GM12878 (cell line): ENCODE data around the gene TNFSF4. TPM values are rescaled to one million over a fixed set of nuclear protein-coding genes. Genes with fewer than 3 reads are reported as not detected.
"Not testable (repeated sequence)": the region's sequence is repeated elsewhere in the genome, so short reads cannot be mapped to it uniquely, and the experiment has no call there.

Source experiments
- ATAC-seq: fragments of 200-7000 bp; cut with Tn5 transposase; 3 replicates; pipeline ENCODE4 v1.9.1; 2020; ENCODE audit warnings: mild to moderate bottlenecking, moderate library complexity
- BruUV-seq: library from RNA; stranded (reverse); fragments of 400-500 nt; replicated peaks from 2 replicates; lab custom pipeline; 2021; lab: Mats Ljungman, UMichigan
- CTCF ChIA-PET: fragments of 300-600 bp; sonication (Branson Sonifier 250); formaldehyde crosslinking; extraction: SDS; loops from one replicate; lab custom pipeline; 2021; ENCODE audit warnings: inconsistent platforms; lab: Yijun Ruan, JAX
- POLR2A ChIA-PET: fragments of 350-600 bp; formaldehyde crosslinking; extraction: SDS; loops from one replicate; lab custom pipeline; 2021; ENCODE audit warnings: inconsistent platforms; lab: Charles Lee
- RAD21 ChIA-PET: fragments of 300-600 bp; sonication (Branson Sonifier 250); formaldehyde crosslinking; loops from one replicate; lab custom pipeline; 2023; ENCODE audit warnings: antibody characterized with exemption; ENCODE audit not compliant: unreplicated experiment; lab: Charles Lee
- SMC1A ChIA-PET: fragments of 300-600 bp; sonication (Branson Sonifier 250); formaldehyde crosslinking; loops from one replicate; lab custom pipeline; 2023; ENCODE audit not compliant: unreplicated experiment, uncharacterized antibody; lab: Charles Lee
- DNase-seq: peaks from one replicate; pipeline ENCODE4 v3.0.0-alpha.2; 2011; ENCODE audit warnings: low read depth, low spot score
- FAIRE-seq: peaks from 3 replicates; lab custom pipeline; 2011; peaks lifted over from hg19 to GRCh38; lab: Jason Lieb, UNC
- H2AFZ ChIP-seq: 2 replicates; pipeline ENCODE4 v1.6.0; 2011; ENCODE audit warnings: low read depth, low read length, control low read depth; ENCODE audit not compliant: control insufficient read depth
- H3K27ac ChIP-seq: 2 replicates; pipeline ENCODE4 v1.5.1; 2011; ENCODE audit warnings: control low read depth; ENCODE audit not compliant: control insufficient read depth, insufficient read depth
- H3K27me3 ChIP-seq, 2 experiments: replicated peaks in 1 of 2; 2 replicates each; pipeline versions ENCODE4 v1.6.0 to v1.6.1; 2011; ENCODE audit warnings: low read length in 1 of 2; ENCODE audit not compliant: control insufficient read depth in 2 of 2, insufficient read depth in 2 of 2
- H3K36me3 ChIP-seq, 2 experiments: 2 replicates each; pipeline ENCODE4 v1.5.1; 2011; ENCODE audit warnings: low read length in 1 of 2; ENCODE audit not compliant: control insufficient read depth in 2 of 2, insufficient read depth in 2 of 2
- H3K4me1 ChIP-seq: 2 replicates; pipeline ENCODE4 v1.6.1; 2011; ENCODE audit warnings: mild to moderate bottlenecking, low read length, moderate library complexity, mixed read lengths; ENCODE audit not compliant: control insufficient read depth, insufficient read depth
- H3K4me2 ChIP-seq: 2 replicates; pipeline ENCODE4 v1.6.0; 2011; ENCODE audit warnings: control low read depth; ENCODE audit not compliant: control insufficient read depth, insufficient read depth
- H3K4me3 ChIP-seq: fragments of 200-600 bp; sonication (generic); 2 replicates; pipeline ENCODE4 v1.5.1; 2016
- H3K79me2 ChIP-seq: 2 replicates; pipeline ENCODE4 v1.6.0; 2011; ENCODE audit warnings: low read length; ENCODE audit not compliant: control insufficient read depth, insufficient read depth
- H3K9ac ChIP-seq: 2 replicates; pipeline ENCODE4 v1.8.0; 2011; ENCODE audit warnings: low read length, control low read depth, mixed read lengths; ENCODE audit not compliant: control insufficient read depth, insufficient read depth
- H3K9me3 ChIP-seq: replicated peaks from 3 replicates; pipeline ENCODE4 v1.5.1; 2011; ENCODE audit warnings: mild to moderate bottlenecking, low read length; ENCODE audit not compliant: control insufficient read depth, insufficient read depth
- H4K20me1 ChIP-seq: 2 replicates; pipeline ENCODE4 v1.6.0; 2011; ENCODE audit not compliant: control insufficient read depth, insufficient read depth
- WGBS: methylation state at CpG from one replicate; pipeline ENCODE4 v1.1.6; 2016; ENCODE audit warnings: low lambda C conversion rate; ENCODE audit not compliant: insufficient replicate concordance, insufficient coverage; ENCODE audit errors: missing lambda C conversion rate; 5-methylcytosine and 5-hydroxymethylcytosine counted together
- in situ Hi-C: fragments of 300-500 bp; cut with MboI; formaldehyde crosslinking; loops from 9 replicates; pipeline ENCODE4 v1.14.3; 2018; ENCODE audit warnings: mixed read lengths
- intact Hi-C: fragments of 100-400 bp; cut with micrococcal nuclease; formaldehyde crosslinking; loops from one replicate; pipeline ENCODE4 v1.14.2; 2022; ENCODE audit not compliant: unreplicated experiment
- polyA plus RNA-seq, 11 experiments: library from polyadenylated mRNA; depleted of rRNA in 4 of 11; unstranded in 6 of 11; stranded (reverse) in 5 of 11; fragments of >200 nt; fragmentation: Nextera tagmentation in 4 of 11; fragmentation: Illumina TruSeq in 1 of 11; extraction: Ambion mirVana in 4 of 11; extraction: Trizol in 1 of 11; gene quantifications; 1 replicate in 1 of 11; 2 replicates in 10 of 11; pipeline versions ENCODE4 v1.2.1 to v1.2.3, GENCODE V29; 2011 to 2016; ENCODE audit warnings: inconsistent platforms in 2 of 11, missing spikeins in 2 of 11, low read depth in 1 of 11
- total RNA-seq, 4 experiments: library from RNA; depleted of rRNA in 3 of 4; stranded (reverse); fragments of >200 nt in 3 of 4; fragmentation: Illumina TruSeq in 1 of 4; extraction: Trizol in 1 of 4; gene quantifications; 2 replicates each; pipeline versions ENCODE4 v1.2.1 to v1.2.3, GENCODE V29; 2013 to 2021

TNFSF4 gene
- total and polyA plus RNA-seq, 10 of the 15 experiments (the other 5 are each of a cell fraction or from before 2014, with no cell fraction given): 8.1 to 31.0 (median 12.9) TPM

DNA sequence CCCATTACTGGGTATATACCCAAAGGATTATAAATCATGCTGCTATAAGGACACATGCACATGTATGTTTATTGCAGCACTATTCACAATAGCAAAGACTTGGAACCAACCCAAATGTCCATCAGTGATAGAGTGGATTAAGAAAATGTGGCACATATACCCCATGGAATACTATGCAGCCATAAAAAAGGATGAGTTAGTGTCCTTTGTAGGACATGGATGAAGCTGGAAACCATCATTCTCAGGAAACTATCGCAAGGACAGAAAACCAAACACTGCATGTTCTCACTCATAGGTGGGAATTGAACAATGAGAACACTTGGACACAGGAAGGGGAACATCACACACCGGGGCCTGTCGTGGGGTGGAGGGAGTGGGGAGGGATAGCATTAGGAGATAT is 27.3 kb upstream of the TNFSF4 start:
- POLR2A ChIA-PET: not testable (repeated sequence)

DNA sequence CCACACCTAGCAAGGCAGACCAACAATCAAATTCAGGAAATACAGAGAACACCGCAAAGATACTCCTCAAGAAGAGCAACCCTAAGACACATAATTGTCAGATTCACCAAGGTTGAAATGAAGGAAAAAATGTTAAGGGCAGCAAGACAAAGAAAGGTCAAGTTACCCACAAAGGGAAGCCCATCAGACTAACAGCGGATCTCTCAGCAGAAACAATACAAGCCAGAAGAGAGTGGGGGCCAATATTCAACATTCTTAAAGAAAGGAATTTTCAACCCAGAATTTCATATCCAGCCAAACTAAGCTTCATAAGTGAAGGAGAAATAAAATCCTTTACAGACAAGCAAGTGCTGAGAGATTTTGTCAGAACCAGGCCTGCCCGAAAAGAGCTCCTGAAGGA is 21.9 kb upstream of the TNFSF4 start:
- 92% methylated on average over 3 of the region's 3 CpGs for WGBS
- H3K4me1 ChIP-seq: peaks cover 24% of the 10 kb centered on the region
- RAD21 ChIA-PET, ATAC-seq, in situ Hi-C loops, H3K9me3 ChIP-seq, H4K20me1 ChIP-seq, BruUV-seq, H2AFZ ChIP-seq, H3K9ac ChIP-seq, intact Hi-C loops, H3K27me3 ChIP-seq, H3K4me2 ChIP-seq, H3K4me3 ChIP-seq, H3K36me3 ChIP-seq, H3K27ac ChIP-seq, DNase-seq, POLR2A ChIA-PET, H3K79me2 ChIP-seq, FAIRE-seq: not testable (repeated sequence)
- SMC1A ChIA-PET: interaction anchor here (1.2 to 1.3 kb wide), 2 partner anchors 13 to 177 kb away, joined by 3 read pairs; no protein-coding TSS in a partner anchor
- CTCF ChIA-PET: interaction anchor here (1.4 kb wide), 1 partner anchor 27 kb away, joined by 4 read pairs; no protein-coding TSS in a partner anchor

More for the DNA sequence above, 27.3 kb upstream of the TNFSF4 start:
- RAD21 ChIA-PET, BruUV-seq, H3K9me3 ChIP-seq, H3K9ac ChIP-seq, H3K79me2 ChIP-seq, DNase-seq, H3K4me1 ChIP-seq, H3K4me3 ChIP-seq, ATAC-seq, H3K36me3 ChIP-seq, H4K20me1 ChIP-seq, FAIRE-seq, H2AFZ ChIP-seq, in situ Hi-C loops, H3K27ac ChIP-seq, H3K27me3 ChIP-seq, intact Hi-C loops, H3K4me2 ChIP-seq: not testable (repeated sequence)
- ChIA-PET CTCF (interaction anchor here (1.6 kb wide), 1 partner anchor 21 kb away, joined by 3 read pairs; no protein-coding TSS in a partner anchor), SMC1A (interaction anchor here (1.0 to 1.4 kb wide), 3 partner anchors 8 to 14 kb away, joined by 3 read pairs; no protein-coding TSS in a partner anchor)
- 56% methylated on average over 1 of the region's 3 CpGs for WGBS
